SKM-1 (cell line): Measurements from ENCODE around the gene LDHAL6B.
A peak's percentile ranks its signal among the peaks of the same experiment; 100 is the strongest.

Experiments used
- DNase-seq: peaks from one replicate; lab custom pipeline; 2025; ENCODE audit not compliant: unreplicated experiment; lab: John Stamatoyannopoulos, UW

The LDHAL6B gene

GRCh38 chr15:59216911-59217310 lies 10.3 kb downstream of the LDHAL6B start:
- no peak for DNase-seq

DNA sequence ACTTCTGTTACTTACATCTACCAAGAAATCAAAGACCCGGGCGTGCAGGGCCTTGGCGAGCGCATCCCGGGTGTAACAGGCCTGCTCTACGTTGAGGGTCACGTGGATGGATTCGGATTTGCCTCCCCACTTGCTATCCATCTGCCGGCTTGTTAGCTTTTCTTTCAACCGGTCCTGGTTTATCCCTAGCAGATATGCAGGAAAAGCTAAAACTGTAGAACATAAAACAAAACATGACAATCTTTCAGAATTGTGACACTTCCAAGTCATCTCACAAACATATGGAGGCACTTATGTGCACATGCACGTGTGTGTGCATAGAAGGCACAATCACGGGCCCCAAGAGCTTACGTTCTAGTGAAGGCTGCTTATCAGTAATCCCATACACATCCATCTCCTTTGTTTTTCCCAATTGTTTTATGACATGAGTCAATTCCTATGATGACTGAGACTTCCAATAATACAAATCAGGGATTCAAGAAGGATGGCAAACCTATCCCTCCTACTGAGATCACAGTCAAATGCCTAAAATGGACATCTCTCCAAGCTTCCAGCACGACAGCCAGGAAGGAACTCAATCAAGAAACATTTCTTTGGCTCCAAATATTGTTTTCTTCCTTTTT lies 11.3 kb downstream of the LDHAL6B start:
- DNase-seq: no peak

DNA sequence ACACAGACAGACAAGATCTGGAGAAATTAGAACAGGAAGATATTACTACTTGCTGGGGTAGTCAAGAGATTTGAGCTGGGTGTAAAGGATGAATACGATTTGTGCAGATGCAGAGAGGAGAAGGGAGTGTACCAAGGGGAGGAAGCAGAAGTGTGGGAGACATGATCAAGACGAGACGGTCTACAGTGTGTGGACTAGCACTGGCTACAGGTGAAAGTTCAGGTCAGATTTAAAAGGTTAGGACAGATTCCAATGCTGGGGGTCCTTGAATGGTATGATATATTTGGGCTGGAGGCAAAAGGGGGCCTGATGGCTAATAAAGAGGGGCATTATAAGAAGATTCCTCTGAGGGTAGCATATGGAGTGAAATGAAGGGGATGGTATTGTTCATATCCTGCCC lies 12.1 kb downstream of the LDHAL6B start:
- no peak for DNase-seq

DNA sequence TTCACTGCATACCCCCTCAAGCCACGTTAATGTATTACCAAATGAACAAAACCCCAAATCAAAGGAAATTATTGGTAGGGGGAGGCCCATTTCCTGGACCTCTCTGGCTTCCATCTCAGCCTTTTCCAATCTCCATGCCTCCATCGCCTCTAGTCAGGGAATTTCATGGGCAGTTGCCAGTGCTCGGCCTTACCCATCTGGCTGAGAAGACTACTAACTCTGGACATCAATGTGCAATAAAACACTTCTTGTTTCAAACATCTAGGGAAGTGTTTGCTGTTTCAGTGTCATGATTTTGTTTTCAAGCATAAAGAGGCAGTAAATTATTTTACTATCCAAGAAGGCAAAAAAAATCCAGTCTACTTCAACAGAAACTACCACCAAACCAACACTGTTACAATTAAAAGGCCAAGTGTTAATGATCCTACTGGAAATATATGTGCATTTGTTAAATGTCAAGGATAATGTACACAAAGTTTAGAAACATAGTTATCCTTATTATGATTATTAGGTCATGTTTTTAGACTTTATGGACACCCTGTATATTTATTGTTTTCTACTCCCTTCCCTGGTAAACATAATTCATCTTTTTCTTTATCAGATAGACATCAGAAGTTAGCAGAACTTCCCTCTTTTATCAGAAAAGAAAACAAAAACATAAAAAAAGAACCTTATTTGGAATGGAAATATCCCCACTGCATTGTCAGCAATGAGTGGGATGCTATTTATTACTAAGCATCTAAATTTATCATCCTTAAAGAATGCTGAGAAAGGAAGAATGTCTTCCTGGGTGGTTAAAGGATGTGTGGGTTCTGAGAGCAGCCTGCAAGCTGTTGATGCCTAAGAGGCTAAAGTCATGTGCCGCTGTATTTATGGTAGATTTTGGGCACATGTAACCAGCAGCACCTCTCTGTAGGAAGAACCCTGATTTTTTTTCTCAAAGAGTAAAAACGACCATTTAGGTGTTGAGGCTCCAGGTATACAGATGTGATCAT lies 15.2 kb downstream of the LDHAL6B start:
- no peak for DNase-seq

- no peak for DNase-seq
These were observed 16.4 kb downstream of the LDHAL6B start for GRCh38 chr15:59222906-59223550.

DNA sequence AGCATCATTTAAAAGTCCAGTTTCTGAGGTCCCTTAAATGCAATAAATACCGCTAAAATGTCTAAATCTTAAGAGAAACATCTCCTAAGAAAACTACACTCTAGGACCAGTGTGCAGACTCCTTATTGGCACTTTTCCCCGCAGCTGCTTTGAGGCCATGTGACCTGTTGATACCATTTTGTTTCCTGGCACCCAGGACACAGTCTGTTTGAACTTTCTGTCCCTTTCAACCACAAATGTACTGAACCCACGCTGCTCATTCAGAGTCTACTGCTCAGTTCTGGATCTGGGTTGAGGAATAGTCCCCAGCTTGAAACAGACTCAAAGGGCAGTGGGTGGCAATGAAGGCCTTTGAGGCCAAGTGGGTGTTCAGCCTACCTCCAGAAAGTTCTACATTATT lies 17.1 kb downstream of the LDHAL6B start:
- no peak for DNase-seq

DNA sequence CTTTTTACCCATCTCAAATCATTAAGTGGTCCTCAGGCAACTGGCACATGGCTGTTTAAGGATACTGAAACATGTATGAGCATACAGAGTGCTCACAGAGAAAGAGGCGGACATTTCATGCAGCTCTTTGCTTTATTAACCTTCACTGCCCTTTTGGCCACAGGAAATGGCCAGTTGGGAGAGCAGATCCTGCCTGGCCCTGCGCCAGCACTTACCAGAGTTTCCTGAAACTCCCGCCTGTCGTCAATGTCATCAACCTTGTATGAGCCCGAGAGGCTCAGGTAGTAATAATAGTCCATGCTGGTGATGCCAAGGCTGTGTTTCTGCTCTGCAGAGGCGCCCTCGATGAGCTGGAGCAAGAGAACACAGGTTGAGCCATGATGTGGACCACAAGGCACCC lies 17.8 kb downstream of the LDHAL6B start:
- DNase-seq: no peak

DNA sequence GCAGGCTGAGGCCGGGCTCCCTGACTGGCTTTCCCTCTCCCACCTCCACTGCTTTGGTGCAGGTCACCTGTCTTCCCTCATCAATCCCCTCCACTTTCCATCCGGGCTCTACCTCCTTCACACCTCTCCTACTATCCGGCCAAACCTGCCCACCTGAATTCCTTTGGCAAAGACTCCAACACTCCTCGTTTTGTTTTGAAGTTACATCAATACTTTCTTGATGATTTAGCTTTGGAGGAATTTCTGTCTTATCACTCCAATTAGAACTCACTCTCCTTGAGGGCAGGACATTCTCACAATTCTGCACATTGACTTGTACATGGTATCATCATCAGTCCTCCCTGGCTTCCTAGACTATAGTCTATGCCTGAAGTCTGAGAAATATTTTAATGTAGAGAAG lies 20.4 kb downstream of the LDHAL6B start:
- DNase-seq: no peak

GRCh38 chr15:59229015-59229414 lies 22.4 kb downstream of the LDHAL6B start:
- no peak for DNase-seq

DNA sequence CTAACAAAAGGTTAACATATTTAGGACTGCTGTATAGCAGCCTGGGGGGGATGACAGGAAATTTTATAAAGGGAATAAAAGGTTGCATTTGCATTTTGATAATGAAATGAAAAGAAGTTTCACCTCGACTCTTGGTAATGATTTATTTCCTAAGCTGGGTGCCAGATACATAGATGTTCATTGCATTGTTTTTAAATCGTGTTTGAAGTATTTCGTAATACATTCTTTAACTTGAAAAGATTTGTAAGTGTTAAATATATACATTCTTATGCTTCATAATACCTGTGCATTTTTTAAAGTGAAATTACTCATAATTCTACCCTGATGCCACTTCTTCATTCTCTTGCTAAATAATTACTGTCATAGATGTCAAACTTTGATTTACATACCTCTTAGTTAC lies 22.8 kb downstream of the LDHAL6B start:
- no peak for DNase-seq

- no peak for DNase-seq
These were observed 23.9 kb downstream of the LDHAL6B start for GRCh38 chr15:59230531-59231055.

DNA sequence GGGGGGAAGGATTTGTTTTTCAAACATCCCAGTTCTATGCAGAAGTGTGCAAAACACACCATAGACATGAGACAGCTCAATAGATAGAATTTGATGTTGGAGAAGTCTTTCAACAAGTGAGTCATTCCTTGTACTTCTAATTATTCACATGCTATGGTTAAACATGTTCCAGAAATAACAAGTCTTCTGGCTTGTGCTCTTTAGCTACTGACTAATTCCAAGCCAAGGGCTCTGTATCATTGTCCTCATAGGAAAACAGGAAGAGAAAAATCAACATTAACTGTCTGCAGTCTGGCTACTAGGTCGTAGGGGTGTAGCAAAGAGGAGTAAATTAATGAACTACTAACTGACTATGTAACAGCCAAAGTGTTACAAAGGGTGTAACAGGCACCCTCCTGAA lies 25.8 kb downstream of the LDHAL6B start:
- DNase-seq: no peak

DNA sequence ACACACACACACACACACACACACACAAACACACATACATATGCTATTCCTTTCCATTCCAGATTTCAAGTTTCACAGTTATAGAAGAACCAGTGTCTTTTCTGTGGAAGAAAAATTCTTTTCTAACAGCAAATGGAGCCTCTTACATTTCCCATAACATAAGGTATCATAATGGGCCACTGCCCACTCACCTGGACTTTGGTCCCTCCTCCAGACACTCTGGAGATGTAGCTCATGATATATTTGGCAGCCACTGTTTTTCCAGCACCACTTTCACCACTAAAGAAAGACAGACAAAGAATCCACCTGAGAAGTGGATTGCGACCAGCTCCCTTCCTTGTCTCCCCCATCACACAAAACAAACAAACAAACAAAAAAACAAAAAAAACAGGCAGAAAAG lies 29.8 kb downstream of the LDHAL6B start:
- DNase-seq: no peak

- peak; percentile 37 for DNase-seq
These were observed 30.6 kb downstream of the LDHAL6B start for GRCh38 chr15:59237119-59237855.

DNA sequence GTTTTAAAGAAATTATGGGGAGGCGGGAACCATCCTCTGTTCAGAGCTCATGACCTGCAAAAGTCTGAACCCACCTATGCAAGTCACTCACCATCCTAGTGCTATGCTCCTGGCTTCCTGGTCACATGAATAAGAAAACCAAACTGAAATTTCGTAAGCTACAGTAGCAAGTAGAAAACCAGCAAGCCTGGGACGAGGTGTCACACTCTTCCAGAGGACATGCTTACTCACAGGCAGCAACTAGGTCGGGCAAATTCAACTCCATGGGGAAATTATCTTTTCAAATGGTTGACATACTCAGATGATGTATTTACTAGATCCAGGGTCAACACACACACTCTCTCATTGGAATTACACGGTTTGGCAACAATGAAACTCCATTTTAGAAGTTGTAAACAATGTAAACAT lies 31.3 kb downstream of the LDHAL6B start:
- peak; percentile 7 for DNase-seq

DNA sequence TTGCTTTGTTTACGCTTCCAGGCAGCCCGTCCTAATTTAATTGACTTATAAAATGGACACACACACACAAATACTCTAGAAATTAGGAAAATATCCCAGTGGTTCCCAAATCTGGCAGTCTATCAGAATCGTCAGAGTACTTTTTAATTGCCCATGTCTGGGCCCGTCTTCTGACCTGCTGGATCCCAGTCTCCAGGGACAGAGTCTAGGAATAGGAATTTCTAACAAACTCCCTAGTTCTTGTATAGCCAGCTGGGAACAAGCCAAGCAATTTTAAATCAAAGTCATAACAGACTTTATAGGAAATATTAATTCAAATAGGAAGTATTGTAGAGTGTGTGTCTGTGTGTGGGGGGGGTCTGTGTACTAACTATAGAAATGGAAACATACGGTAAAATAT lies 33.4 kb downstream of the LDHAL6B start:
- no peak for DNase-seq

GRCh38 chr15:59242649-59243048 lies 36.0 kb downstream of the LDHAL6B start:
- DNase-seq: no peak

DNA sequence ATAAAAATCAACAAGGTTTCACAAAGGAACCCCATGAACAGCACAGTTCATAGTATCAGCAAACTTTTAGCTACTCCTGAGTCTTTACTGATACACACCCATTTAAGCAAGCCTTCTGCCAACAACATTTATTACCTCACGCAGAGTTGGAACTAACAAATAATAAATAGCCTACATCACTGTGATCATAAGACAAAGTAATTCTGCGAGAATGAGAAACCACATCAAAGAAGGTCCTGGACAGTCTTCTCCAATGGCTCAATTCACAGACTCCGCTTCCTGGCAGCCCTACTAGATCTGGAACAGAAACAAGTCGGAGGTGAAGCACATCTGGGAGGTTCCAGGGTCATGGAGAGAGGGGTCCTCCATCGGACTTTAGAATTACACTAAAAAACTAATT lies 37.0 kb downstream of the LDHAL6B start:
- no peak for DNase-seq

DNA sequence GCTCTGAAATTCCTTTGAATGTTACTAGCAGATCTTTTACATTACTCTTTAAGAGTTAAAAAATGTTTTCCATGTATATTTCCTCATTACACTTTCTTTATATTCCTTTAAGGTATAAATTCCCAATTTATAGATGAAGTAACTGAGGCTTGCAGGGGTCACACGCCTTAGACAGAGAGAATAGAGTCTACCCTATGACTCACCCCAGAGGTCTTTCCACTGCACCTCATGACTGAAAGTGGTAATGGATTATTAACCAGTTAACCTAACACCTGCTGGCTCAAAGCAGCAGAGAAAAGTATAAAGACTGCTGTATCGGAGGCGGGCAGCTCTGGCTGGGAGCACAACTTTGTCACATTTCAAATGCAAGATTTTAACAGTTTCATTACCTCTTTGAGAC lies 37.7 kb downstream of the LDHAL6B start:
- DNase-seq: no peak

GRCh38 chr15:59245559-59245958 lies 38.9 kb downstream of the LDHAL6B start:
- DNase-seq: no peak

DNA sequence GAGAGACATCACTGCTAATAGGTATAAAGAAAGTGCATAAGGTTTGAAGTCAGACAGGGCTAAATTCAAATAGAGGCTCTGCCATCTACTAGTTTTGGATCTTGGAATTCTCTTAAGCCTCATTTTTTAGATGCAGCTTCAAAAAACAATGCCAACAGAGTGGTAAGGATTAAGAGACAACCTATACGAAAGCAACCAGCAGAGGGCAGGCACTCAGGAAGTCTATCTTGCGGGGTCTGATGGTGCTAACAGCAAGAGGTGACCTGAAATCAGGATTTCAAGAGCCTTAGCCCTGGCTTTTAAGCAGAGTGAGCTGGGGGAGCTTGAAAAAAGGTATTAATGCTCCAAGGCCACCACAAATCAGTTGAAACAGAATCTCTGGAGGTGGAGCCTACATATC lies 40.7 kb downstream of the LDHAL6B start:
- DNase-seq: peak; percentile 41
